K562 (cell line): Measurements from ENCODE around the gene RNF34. TPM values are rescaled to one million over a fixed set of nuclear protein-coding genes. Genes with fewer than 3 reads are reported as not detected.

Experiments
- ATAC-seq: fragments of 200-7000 bp; cut with Tn5 transposase; 3 replicates; pipeline ENCODE4 v1.9.1; 2020; ENCODE audit warnings: moderate library complexity
- BruUV-seq: library from RNA; stranded (reverse); fragments of 400-500 nt; replicated peaks from 2 replicates; lab custom pipeline; 2021; lab: Mats Ljungman, UMichigan
- CTCF ChIA-PET: fragments of 300-600 bp; formaldehyde crosslinking; extraction: SDS; loops from one replicate; lab custom pipeline; 2021; ENCODE audit warnings: low intra/inter-chr PET ratio; lab: Yijun Ruan, JAX
- POLR2A ChIA-PET: fragments of 300-600, 350-650 bp; sonication (Branson Sonifier 250); formaldehyde crosslinking; extraction: SDS; loops from one replicate; lab custom pipeline; 2021; ENCODE audit warnings: antibody characterized with exemption, inconsistent platforms; lab: Yijun Ruan, JAX
- DNase-seq, 4 experiments: peaks; one replicate each; pipeline versions ENCODE4 v3.0.0 to v3.0.0-alpha.2; 2011 to 2018; ENCODE audit warnings: low spot score in 3 of 4, mixed read lengths in 3 of 4; ENCODE audit errors: extremely low read depth in 1 of 4
- FAIRE-seq: peaks from 2 replicates; lab custom pipeline; 2011; peaks lifted over from hg19 to GRCh38; lab: Jason Lieb, UNC
- H2AFZ ChIP-seq: 2 replicates; pipeline ENCODE4 v1.6.0; 2011; ENCODE audit warnings: low read depth, low read length, control low read depth, inconsistent platforms
- H3K27ac ChIP-seq: fragments of 200-600 bp; 3 replicates; pipeline ENCODE4 v1.8.0; 2011; ENCODE audit warnings: low read depth, mild to moderate bottlenecking, control low read depth, inconsistent platforms, low read length, moderate library complexity, mixed read lengths; ENCODE audit errors: extremely low read depth
- H3K27me3 ChIP-seq, 2 experiments: fragments of 300-600 bp in 1 of 2; 2 replicates in 1 of 2; 3 replicates in 1 of 2; pipeline versions ENCODE4 v1.6.0 to v1.8.0; 2011; ENCODE audit warnings: inconsistent platforms in 2 of 2, low read length in 2 of 2, mild to moderate bottlenecking in 1 of 2, mixed read lengths in 1 of 2, moderate library complexity in 1 of 2; ENCODE audit not compliant: control insufficient read depth in 2 of 2, insufficient read depth in 2 of 2
- H3K36me3 ChIP-seq: fragments of 300-600 bp; 3 replicates; pipeline ENCODE4 v1.8.0; 2011; ENCODE audit warnings: mild to moderate bottlenecking, low read length, inconsistent platforms; ENCODE audit not compliant: control insufficient read depth, insufficient read depth
- H3K4me1 ChIP-seq, 2 experiments: fragments of 200-600 bp in 1 of 2; replicated peaks in 1 of 2; 2 replicates in 1 of 2; 3 replicates in 1 of 2; pipeline versions ENCODE4 v1.5.1 to v1.8.0; 2011; ENCODE audit warnings: inconsistent platforms in 2 of 2, low read length in 2 of 2, mild to moderate bottlenecking in 1 of 2, mixed read lengths in 1 of 2, moderate library complexity in 1 of 2; ENCODE audit not compliant: control insufficient read depth in 2 of 2, insufficient read depth in 2 of 2
- H3K4me2 ChIP-seq: 2 replicates; pipeline ENCODE4 v1.6.1; 2011; ENCODE audit warnings: low read length, control low read depth, inconsistent platforms, mixed read lengths; ENCODE audit not compliant: insufficient read depth
- H3K4me3 ChIP-seq: fragments of 200-600 bp; sonication (generic), shearing (Covaris generic); 2 replicates; pipeline ENCODE4 v1.5.1; 2016; ENCODE audit warnings: control low read depth, inconsistent platforms
- H3K79me2 ChIP-seq: fragments of 200-600 bp; 3 replicates; pipeline ENCODE4 v1.8.0; 2011; ENCODE audit warnings: low read length, inconsistent platforms; ENCODE audit not compliant: control insufficient read depth, insufficient read depth
- H3K9ac ChIP-seq, 2 experiments: 2 replicates each; pipeline versions ENCODE4 v1.6.0 to v1.6.1; 2011; ENCODE audit warnings: low read depth in 2 of 2, low read length in 2 of 2, control low read depth in 1 of 2, inconsistent platforms in 1 of 2, mild to moderate bottlenecking in 1 of 2, mixed read lengths in 1 of 2; ENCODE audit not compliant: insufficient read depth in 1 of 2
- H3K9me1 ChIP-seq: one replicate; pipeline ENCODE4 v1.6.0; 2011; ENCODE audit warnings: inconsistent platforms, mild to moderate bottlenecking, low read length, moderate library complexity; ENCODE audit not compliant: control insufficient read depth, insufficient read depth
- H3K9me3 ChIP-seq: replicated peaks from 2 replicates; pipeline ENCODE4 v1.5.1; 2011; ENCODE audit warnings: low read depth, low read length, inconsistent platforms; ENCODE audit not compliant: control insufficient read depth, insufficient read depth
- H4K20me1 ChIP-seq: replicated peaks from 2 replicates; pipeline ENCODE4 v1.6.1; 2011; ENCODE audit warnings: low read length, inconsistent platforms, mixed read lengths; ENCODE audit not compliant: control insufficient read depth, insufficient read depth
- BDP1 ChIP-seq: IDR thresholded peaks from 3 replicates; pipeline ENCODE4 v1.6.1; 2011; ENCODE audit not compliant: insufficient read length, insufficient read depth
- CREB3 ChIP-seq: fragments of 450-650 bp; conservative IDR thresholded peaks from 2 replicates; pipeline ENCODE4 v1.6.1; 2016; ENCODE audit warnings: missing genetic modification characterization, low read depth, mild to moderate bottlenecking, missing compliant biosample characterization, moderate library complexity
- LEF1 ChIP-seq: fragments of 450-650 bp; IDR thresholded peaks from 2 replicates; pipeline ENCODE4 v1.6.1; 2016; ENCODE audit warnings: mild to moderate bottlenecking
- NCOA1 ChIP-seq: fragments of 450-650 bp; IDR thresholded peaks from 2 replicates; pipeline ENCODE4 v1.6.1; 2016; ENCODE audit warnings: low read depth
- POLR2G ChIP-seq: fragments of 200-400 bp; formaldehyde crosslinking; IDR thresholded peaks from 2 replicates; pipeline ENCODE4 v1.6.1; 2017; ENCODE audit warnings: low read depth, mild to moderate bottlenecking, antibody characterized with exemption, low read length, moderate library complexity
- PRDM10 ChIP-seq: fragments of 450-650 bp; IDR thresholded peaks from 2 replicates; pipeline ENCODE4 v1.6.1; 2018; ENCODE audit not compliant: partially characterized antibody
- SAP30 ChIP-seq: fragments of 200-600 bp; sonication (generic); IDR thresholded peaks from 2 replicates; pipeline ENCODE4 v1.6.1; 2012; ENCODE audit warnings: borderline replicate concordance, low read depth, mild to moderate bottlenecking, moderate library complexity, low read length, control low read depth, inconsistent platforms; ENCODE audit not compliant: insufficient read depth, poor library complexity, severe bottlenecking
- SFPQ ChIP-seq: fragments of 200-400 bp; formaldehyde crosslinking; IDR thresholded peaks from 2 replicates; pipeline ENCODE4 v1.6.1; 2017; ENCODE audit warnings: mild to moderate bottlenecking, low read depth, low read length, moderate library complexity
- ZBTB33 ChIP-seq: sonication (generic); formaldehyde crosslinking; IDR thresholded peaks from 2 replicates; pipeline ENCODE4 v1.8.1; 2023; ENCODE audit warnings: mild to moderate bottlenecking, missing genetic modification reagents
- ZNF354B ChIP-seq: fragments of 250-450 bp; sonication (Bioruptor Pico); IDR thresholded peaks from 2 replicates; pipeline ENCODE4 v1.4.0; 2020
- WGBS: fragments of 100-300 bp; shearing (Covaris generic); methylation state at CpG from one replicate; pipeline ENCODE4 v1.1.6; 2016; ENCODE audit warnings: low coverage, mixed read lengths; ENCODE audit not compliant: insufficient coverage; ENCODE audit errors: missing lambda C conversion rate; 5-methylcytosine and 5-hydroxymethylcytosine counted together
- in situ Hi-C: fragments of 300-500 bp; cut with MboI; formaldehyde crosslinking; loops from 4 replicates; pipeline ENCODE4 v1.15.0; 2018; ENCODE audit warnings: inconsistent platforms, mixed read lengths
- intact Hi-C: fragments of 100-400 bp; cut with micrococcal nuclease; formaldehyde crosslinking; loops from 2 replicates; pipeline ENCODE4 v1.14.2; 2022
- polyA plus RNA-seq, 8 experiments: library from polyadenylated mRNA; depleted of rRNA in 4 of 8; stranded (reverse) in 5 of 8; unstranded in 3 of 8; fragments of >200 nt; fragmentation: Nextera tagmentation in 2 of 8; fragmentation: Illumina TruSeq in 1 of 8; extraction: Ambion mirVana in 2 of 8; extraction: Trizol in 1 of 8; gene quantifications; 2 replicates each; pipeline versions ENCODE4 v1.2.1 to v1.2.3, GENCODE V29; 2011 to 2014; ENCODE audit warnings: inconsistent platforms in 1 of 8, missing spikeins in 1 of 8
- total RNA-seq, 7 experiments: library from RNA; depleted of rRNA in 6 of 7; stranded (reverse); fragments of >200 nt in 6 of 7; fragmentation: Illumina TruSeq in 2 of 7; extraction: Trizol in 2 of 7; gene quantifications; 2 replicates each; pipeline versions ENCODE4 v1.2.1 to v1.2.3, GENCODE V29; 2011 to 2021; ENCODE audit warnings: low replicate concordance in 1 of 7

The RNF34 gene
- total and polyA plus RNA-seq, 9 of the 15 experiments (the other 6 are each of a cell fraction or from before 2014, with no cell fraction given): 41.7 to 88.9 (median 54.1) TPM

GRCh38 chr12:121452985-121453360 is 53.1 kb downstream of the RNF34 start:
- 94% methylated on average over 9 of the region's 39 CpGs for WGBS
- ATAC-seq: no peak
- no TSS peak for BruUV-seq
- Histone ChIP-seq H2AFZ (no peak overlapping the region), H3K27ac (no peak overlapping the region), H3K4me3 (no peak overlapping the region), H3K9me3 (no peaks in the 10 kb centered on the region), H3K4me2 (no peak overlapping the region), H3K9me1 (no peaks in the 10 kb centered on the region), H3K79me2 (peaks cover 40% of the 10 kb centered on the region), H3K27me3 (no peaks in the 10 kb centered on the region), H4K20me1 (no peaks in the 10 kb centered on the region; the same call in 1 of the 2 replicates), H3K36me3 (peaks cover 40% of the 10 kb centered on the region; the same call in 2 of the 3 replicates), H3K4me1 (peaks cover 0 to 19% of the 10 kb centered on the region in 2 experiments; a peak in 3 of 5 replicates), H3K9ac (no peak overlapping the region)
- ChIA-PET POLR2A (interaction anchor here (1.0 kb wide), 1 partner anchor 113 kb away, joined by 3 read pairs; no protein-coding TSS in a partner anchor), CTCF (no interaction called here)
- no peak for TF ChIP-seq SFPQ
- TF ChIP-seq SAP30: no peak
- no peak for TF ChIP-seq BDP1
- peak; percentile 2; the same call in 1 of the 2 replicates for TF ChIP-seq ZBTB33 (CRISPR knock-in tag)
- TF ChIP-seq NCOA1: no peak
- TF ChIP-seq PRDM10: no peak
- no peak for TF ChIP-seq LEF1
- TF ChIP-seq POLR2G: 0 out of 2 replicates have a peak, but pooled peaks have one; percentile 11
- no peak for TF ChIP-seq ZNF354B (CRISPR knock-in tag)
- no peak for TF ChIP-seq CREB3
- intact Hi-C loops (no loop called here), in situ Hi-C loops (no loop called here)
- no peak for FAIRE-seq
- DNase-seq: no peak
